Measurements from ENCODE around the gene TRIM17.

The TRIM17 gene

DNA sequence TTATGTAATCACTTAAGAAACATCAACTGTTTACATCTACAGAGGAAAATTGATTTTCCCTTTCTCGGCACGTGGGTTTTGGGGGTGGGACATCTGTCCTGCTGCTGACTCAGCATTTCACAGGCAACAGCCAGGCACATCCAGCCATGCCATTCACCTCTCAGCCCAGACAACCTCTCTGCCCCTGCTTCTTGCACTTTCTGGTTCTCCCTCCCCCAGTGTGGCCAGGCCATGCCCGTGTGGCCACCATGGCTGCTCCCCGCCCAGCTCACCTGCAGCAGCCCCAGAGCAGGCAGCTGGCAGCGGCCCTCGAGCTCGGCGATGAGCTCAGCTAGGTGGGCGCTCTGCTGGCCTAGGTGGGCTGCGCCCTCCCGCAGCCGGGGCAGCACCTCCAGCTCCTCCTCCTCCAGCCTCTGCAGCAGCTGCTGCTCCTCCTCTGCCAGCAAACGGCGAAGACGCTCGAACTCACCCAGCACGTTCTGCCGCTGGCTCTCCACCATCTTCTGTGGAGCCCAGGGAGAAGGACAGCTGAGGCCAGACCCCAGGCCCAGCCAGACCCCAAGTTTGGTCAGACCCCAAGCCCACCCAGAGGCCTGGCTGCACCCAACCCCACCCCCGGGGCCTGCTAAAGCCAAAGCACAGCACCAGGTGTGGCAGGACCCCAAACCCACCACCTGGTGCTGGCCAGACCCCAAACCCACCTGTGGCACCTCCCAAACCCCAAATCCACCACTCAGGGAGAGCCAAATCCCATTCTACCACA, 15.8 kb downstream of the TRIM17 start:
- DNase-seq, result no peak

DNA sequence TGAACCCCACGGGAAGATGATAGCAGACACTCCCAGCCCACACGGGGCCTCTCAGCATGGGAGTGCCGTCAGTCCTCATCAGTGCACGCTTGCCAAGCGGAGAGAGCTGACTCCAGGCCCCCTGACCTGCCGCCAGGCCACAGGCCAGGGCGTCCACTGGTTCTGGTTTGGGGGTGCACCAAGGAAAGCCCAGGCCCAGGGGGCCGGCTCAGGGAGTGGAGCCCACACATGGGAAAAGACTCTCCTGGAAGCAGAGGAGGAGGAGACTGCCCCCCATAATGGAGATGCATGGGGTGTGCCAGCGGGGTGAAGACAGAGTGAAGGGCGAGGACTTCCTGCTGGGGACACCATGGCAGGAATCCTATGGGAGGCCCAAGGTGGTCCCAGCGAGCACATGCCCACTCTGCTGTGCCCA, 16.4 kb downstream of the TRIM17 start:
- DNase-seq, result no peak

DNA sequence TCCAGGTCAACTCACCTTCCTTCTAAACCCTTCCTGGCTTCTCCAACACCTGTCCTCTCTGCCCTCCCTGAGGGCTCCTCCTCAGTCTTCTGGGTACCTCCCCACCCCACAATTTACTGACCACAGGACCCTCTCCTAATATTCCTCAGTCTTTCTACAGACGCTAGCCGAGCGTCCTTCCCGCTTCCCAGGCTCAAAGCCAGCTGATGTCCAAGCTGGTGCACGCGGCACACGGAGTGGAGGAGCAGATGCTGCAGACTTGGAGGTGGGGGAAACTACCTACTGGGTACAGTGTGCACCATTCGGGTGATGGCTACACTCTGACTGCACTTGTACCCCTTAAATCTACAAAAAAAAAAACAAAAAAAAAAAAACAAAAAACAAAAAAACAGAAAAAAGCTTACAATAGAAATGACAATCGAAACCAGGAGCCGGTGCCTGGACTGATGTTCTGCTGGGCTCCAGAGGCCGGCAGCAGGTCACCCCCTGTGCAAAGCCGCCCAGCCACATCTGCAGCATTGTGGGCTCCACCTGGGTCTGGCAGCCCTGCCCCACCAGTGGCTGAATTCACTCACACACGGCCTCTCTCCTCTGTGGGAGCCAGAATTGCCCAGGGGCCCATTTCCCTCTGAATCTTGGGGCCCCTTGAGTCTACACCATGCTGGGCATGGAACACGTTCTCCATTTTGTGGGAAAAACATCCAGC, 17.0 kb downstream of the TRIM17 start:
- no peak for DNase-seq

DNA sequence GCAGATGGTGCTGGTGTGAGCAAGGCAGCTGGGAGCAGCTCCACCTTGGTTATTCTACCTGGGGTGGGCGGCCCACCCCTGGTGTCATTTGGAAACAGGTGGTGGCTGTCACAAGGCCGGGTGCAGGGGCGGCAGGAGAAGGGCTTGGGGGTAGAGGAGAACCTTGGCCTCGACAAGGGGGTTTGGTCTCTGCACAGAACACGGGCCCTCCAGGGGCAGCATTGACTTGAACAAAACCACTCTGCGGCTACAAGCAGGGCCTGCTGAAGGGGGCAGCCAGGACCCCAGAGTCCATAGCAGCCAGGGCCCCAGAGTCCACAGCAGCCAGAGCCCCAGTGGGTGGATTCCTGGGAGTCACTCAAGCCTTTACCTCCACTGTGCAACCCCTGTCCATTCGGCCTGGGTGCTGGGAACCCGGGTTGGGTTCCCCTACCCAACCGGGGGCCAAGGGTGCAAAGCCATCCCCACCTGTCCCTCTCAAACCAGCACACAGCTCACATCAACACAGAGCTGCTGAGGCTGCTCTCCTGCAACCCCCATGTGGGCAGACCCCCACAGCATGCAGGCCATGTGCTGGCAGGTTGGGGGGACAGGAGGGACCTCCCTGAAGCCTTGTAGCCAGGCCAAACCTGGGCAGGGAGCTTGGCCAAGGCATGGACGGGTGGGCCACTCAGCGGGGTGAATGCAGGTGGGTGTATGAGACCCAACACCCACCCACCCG, 17.8 kb downstream of the TRIM17 start:
- DNase-seq, result no peak

DNA sequence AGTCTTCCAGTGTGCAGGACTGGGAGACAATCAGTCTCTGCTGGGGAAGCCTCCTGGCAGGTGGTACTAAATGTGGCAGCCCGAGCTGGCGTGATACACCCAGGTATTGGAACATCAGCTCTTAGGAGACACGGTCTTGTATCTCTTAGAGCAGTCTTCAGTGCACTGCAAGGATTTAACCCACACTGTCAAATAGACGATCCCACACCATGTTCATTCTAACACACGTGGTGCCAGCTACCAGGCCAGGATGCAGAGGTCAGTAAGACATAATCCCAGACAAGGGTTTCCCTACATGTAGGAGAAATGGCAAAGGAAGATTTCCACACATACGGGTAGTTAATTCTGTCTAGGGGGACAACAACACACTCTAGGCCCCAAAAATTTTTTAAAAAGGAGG, 18.7 kb downstream of the TRIM17 start:
- no peak for DNase-seq

DNA sequence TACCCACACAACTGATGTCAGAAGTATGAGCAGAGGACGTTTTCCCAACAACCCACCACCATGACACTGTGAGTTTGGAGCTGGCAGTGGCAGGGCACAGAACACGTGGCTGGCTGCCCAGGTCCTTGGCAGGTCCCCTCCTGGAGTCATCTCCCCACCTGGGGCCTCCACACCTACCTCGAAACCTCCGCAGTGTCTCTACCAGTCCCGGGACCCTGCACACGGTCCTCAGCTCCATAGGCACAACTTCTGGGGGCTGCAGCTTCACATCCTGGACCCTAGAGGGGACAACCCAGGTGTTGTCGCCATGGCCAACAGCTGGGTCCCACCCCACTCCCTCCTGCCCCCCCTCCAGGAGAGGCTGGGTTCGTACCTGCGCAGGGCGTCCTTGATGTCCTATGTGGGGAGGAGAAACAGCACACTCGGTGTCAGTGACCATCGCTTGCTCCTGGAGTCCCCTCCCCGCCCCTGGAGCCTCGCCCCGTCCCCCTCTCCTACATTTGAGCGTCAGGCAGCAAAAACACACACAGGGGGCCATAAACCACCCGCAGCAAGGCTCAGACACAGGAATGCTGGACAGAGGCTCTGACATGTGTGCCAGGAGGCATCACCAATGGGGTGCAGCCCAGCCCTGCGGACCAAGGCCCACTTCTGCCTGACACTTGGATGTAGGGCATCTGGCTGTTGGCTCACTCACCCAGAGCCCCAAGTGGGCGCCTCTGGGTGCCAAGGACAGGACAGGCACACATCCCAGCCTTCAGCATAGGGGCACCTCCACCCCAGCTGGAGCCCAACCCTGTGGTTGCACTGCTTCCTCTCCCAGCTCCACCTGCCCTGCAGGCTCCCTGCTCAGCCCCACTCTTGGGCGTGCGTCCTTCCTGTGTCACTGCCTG, 19.6 kb downstream of the TRIM17 start:
- DNase-seq, result no peak

DNA sequence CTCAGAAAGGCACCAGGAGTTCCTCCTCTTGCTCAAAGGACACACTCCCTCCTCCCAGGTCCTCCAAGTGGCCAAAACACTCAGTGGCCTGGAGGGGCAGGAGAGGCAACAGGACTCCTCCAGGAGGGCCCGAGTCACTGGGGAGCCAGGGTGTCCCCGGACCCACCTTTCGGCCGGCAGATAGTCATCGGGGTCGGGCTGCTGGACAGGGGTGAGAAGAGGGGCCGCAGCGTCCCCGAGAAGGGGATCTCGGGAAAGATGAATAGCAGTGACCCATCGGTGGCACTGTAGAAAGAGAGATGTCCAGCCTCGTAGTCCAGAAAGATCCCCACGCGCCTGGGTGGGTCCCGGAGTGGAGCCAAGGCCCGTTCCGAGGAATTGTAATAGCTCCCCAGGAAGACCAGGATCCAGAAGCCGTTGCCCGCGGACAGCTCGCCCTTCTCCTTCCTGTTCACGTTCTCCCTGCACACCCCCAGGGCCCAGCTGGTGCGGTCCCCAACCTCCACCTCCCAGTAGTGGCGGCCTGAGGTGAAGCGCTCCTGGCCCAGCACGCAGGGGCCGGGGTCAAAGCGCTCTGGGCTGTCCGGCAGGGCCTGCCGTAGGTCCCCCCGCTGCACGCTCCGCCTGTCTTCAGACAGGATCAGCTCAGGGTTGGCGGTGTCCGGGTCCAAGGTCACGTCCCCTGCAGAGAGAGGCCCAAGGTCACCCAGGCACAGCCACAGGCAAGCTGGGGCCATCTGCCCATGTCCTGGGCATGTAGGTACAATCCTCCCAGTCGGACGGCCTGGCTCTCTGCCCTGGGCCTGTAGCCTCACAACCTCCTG, 21.9 kb downstream of the TRIM17 start:
- no peak for DNase-seq

DNA sequence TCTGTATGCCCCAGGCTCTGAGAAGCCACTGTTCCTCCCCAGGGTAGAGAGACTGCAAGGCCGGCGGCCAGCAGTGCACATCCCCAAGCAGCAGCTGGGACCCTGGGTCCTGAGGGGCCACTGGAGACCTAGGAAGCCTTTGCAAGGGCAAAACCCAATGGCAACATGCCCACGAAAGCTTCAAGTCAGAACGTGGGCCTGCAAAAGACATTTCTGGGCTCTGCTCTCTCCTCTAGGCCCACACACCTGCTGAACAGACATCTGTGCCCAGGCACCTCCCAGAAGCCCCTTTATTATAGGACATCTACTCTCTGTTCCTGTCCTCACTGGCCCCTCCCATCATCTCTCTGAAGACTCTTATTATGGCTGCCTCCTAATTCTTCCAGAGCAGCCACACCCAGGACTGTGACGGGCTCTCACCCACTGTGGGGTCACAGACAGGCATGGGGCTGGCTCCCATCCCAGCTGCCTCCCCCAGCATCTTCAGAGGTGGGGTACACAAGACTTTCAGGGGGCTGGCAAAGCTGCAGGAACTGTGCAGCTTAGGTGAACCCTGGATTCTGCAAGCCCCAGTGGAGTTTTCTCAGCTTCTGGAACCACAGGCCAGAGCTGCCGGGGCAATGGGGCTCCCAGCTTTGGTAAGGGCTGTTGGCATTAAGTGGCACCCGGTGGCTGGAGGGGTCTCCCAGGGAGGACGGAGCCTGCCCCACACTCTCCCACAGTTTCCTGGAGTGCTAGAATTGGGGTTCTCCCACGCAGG, 22.7 kb downstream of the TRIM17 start:
- DNase-seq, result no peak

DNA sequence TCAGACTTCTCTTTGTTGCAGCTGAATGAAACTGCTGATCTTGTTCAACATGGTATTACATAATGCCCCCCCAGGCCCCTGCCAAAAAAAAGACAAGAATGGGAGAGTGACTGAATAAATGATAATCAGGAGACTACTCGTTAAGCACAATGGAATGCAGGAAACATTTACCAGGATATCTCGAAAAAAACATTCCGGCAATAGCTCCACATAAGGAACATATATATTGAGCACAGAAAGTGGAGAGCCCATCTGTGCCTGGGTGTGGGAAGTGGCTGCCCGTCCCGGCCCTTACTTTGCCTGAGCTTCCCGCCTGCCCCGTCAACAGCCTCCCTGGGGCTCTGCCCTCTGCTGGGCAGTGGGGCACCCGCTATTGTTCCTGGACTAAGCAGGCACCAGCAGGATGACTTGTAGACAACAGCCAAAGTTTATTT, 23.4 kb downstream of the TRIM17 start:
- no peak for DNase-seq

DNA sequence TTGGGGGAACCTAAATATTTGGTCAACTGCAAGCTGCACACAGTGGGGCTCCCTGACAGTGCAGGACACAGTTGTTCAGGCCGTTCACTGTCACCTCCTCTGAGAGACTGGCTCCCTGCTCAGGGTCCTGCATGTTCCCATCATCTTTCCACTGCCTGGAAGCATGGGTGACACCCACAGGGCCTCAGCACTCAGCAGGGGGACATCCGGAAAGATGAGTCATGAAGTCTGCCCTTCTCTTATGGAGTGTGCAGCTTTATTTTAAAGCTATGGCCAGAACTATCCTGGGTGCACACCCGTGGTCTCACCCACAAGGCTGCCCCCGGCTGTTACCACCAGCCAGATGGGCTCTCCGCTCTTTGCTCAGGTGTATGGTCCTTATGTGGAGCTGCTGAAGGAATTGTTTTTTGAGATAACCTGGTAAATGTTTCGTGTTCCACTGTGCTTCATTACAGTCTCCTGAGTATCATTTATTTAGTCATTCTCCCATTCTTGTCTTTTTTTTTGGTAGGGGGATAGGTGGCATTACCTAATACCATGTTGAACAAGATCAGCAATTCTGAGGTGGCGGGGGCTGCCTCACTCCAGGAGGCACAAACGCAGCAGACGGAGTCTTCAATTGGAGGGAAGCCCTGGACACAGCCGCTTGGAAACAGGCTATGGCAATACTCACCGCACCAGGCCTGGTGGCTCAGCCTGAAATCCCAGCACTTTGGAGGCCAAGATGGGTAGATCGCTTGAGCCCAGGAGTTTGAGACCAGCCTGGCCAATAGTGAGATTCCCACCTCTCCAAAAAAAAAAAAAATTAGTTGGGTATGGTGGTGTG, 24.3 kb downstream of the TRIM17 start:
- no peak for DNase-seq

DNA sequence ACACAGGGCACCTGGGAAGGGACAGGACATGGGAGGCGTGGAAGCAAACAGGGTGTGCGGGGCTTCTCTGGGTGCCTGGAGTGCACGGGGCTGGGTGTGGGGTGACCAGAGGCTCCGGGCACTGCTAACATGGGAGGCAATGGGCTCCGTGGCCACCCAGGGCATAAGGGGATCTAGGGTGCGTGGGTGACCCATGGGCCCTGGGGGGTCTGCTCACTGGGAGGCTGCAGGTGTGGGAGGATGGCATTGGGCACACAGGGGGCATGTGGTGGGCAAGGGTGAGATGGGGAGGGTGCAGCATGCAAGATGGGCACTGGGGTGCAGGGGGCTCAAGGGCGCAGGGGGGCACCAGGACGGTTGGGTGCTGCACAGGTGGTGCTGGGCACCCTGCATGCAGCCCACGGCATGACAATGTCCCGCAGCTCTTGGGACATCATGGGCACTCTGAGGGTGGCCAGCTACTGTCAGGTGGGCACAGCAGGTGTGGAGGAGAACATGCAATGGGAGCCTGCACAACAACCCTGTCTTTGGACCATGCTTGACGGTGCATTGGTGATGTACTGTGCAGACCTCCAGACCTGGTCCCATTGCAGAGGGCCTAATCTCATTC, 25.1 kb downstream of the TRIM17 start:
- DNase-seq, result no peak

DNA sequence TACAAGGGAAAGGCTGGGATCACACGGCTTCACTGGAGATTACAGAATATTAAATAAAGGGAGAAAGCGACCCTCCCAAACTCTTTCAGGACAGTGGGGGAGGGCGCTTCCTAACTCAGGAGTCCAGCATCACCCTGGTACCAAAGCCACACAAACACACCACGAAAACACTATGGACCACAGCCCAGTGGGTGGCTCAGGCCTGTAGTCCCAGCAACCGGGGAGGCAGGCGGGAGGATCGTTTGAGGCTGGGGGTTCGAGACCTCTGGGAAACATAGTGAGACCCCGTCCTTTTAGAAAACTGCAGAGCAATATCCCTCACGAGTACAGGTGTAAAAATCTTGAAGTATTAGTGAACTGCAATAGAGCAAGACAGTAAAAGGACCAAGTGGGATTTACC, 26.0 kb downstream of the TRIM17 start:
- no peak for DNase-seq

DNA sequence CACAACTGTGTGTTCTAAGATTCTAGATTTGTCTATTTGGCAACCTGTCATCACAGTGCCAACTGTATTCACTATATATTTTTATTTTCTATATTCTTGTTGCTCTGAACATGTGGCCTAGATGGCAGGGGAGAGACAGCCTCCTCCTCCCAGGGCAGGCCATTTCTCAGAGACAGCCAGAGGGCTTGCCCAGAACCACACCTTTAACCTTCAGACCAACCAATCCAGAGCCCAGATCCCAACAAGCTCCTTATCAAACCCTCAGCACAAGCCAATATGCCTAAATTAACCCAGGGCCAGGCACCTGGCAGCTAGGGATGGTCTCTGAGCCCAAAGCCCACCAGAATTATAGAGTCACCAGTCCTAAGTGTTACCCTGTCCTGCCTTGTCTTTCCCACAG, 29.3 kb downstream of the TRIM17 start:
- no peak for DNase-seq

DNA sequence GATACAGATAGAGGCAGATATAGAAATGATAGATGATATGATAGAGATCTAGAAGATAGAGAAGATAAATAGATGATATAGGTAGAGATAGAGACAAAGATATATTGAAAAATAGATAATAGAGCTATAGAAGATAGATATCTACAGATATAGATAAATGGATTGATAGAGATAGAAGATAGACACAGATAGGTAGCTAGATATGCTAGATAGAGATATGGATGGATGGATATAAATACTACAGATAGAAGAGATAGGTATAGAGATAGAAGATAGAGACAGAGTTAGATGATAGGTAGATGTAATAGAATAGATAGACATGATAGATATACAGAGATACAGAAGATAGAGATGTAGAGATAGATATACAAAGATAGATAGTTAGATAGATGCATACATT, 31.4 kb downstream of the TRIM17 start:
- DNase-seq, result no peak

DNA sequence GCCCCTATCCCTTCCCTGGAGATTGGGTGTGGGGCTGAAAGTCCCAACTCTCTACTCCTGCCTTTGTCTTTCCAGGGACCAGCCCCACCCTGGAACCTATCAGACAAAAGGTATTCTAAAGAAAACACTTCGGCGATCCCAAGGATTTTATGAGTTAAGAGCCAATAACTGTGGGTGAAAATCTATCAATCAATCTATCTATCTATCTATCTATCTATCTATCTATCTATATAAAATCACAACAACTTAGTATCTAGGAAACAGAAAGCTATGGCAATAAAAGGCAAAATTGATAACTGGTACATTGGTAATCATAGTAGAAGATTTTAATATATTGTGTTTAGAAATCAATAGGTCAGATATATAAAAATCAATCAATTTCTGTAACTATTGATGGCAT, 32.9 kb downstream of the TRIM17 start:
- no peak for DNase-seq

DNA sequence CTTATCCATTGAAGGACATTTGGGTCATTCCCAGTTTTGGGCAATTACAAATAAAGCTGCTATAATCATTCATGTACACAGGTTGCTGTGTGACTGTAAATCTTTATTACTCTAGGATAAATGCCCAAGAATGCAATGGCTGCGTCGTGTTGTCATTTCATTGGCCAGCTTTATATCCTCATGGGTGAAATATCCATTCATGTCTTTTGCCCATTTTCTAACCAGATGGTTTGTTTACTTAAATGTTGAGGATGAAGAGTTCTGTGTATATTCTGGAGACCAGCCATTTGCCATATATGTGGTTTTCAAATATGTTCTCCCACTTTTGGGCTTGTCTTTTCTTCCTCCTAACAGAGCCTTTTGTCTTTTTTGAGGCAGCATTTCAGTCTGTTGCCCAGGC, 35.3 kb downstream of the TRIM17 start:
- DNase-seq, result no peak

DNA sequence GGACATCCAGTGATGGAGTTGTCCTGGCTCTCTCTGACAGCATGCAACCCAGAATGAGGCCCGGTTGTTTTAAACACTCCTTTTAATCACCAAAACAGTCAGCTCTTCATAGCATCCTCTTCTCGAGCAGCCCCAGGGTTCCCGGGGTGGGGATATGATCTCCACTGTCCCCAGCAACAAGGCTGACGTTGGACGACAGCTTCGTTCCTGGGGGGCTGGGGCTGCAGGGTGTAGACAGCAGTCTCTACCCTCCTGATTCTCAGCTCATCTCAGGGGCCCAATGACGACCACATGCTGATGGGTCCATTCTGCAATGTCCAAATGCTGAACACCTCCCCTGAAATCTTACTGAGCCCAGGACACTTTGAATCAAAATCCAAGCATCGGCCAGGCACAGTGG, 37.0 kb downstream of the TRIM17 start:
- no peak for DNase-seq

DNA sequence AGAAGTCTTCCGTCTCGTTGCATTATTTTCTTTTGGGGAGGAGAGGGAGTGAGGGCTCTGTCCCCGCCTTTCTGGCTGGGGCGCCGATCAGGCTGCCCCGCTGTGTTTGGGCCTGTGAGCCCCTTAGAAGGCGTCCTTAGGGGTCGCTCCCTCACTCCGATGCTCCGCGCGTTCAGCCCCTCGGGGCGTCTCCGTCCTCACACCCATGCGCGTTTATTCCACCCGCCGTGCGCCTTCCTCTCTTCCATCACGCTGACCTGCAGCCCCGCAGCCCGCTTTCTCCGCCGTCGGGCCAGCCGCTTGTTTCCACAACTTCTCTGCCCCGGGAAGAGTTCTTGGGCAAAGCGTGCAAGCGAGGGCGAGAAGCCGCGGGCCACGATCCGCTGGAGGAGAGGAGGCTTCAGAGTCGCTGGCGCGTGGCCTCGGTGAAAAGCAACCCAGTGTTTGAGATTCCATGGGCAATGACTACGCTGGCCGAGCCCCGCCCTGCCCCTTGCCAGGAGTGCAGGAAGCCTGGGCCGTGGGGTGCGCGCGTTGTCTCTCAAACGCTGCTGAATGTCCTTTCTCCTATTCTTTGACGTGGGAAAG, 37.7 kb downstream of the TRIM17 start:
- DNase-seq, result no peak

DNA sequence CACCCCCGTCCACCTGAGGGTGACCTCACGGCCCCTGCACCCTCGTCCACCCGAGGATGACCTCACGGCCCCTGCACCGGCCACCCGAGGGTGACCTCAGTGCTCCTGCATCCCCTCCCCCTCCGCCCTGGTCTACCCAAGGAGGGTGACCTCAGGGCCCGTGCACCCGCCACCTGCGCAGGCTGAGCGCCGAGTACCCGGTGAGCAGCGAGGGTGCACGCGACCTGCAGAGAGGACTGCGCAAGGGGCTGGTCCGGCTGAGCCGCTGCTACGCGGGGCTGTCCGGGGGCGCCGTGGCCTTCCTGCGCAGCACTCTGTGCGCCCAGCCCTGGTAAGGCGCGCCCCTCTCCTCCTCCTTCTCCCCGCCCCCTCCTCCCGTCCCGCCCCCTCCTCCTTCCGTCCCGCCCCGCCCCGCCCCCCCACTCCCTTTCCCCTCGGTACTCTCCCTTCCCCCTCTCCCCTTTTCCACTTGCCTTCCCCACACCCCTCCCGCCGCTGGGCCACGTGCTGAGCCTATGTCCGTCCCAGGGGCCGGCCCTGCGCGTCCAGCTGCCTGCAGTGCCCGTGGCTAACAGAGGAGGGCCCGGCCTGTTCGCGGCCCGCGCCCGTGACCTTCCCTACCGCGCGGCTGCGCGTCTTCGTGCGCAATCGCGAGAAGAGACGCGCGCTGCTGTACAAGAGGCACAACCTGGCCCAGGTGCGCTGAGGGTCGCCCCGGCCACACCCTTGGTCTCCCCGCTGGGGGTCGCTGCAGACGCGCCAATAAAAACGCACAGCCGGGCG, 38.4 kb downstream of the TRIM17 start:
- DNase-seq, result peak; percentile 61
